ENCODE results near the gene WBP2. TPM values are rescaled to one million over a fixed set of nuclear protein-coding genes. Genes with fewer than 3 reads are reported as not detected.
A peak's percentile ranks its signal among the peaks of the same experiment; 100 is the strongest.

Gene WBP2
- total RNA-seq, 2 donors from 2014 or later: 74.3 to 82.7 TPM

DNA sequence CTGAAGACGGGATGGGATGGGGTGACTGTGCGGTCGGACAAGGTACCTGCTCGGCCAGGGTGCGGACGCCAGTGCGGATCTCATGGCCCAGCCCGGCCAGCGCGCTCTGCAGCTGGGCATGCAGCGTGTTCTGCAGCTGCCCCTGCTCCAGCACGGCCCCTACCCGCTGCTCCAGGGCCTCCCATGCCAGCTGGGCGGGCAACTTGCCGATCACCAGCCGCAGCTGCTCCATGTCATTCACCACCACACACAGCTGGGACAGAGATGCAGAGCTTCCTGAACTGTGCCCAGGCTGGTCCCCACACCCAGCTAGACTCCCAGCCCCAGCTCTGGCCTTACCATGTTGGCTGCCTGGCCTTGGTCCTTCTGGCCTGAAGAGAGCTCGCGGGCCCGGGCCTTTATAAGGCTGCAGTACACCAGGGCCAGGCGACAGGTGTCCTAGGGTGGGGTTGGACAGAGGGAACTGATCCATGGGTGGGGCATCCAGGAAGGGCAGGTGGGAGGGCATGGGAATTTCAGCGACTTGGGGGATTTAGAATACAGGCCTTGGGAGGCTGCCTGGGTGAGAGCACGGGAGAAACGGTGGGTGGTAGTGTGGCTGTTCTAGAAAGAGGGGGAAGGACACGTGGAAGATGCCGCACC is 20.7 kb downstream of the WBP2 start:
- Mint-ChIP-seq H3K4me3 (no peak overlapping the region), H3K4me1 (peaks cover 13% of the 10 kb centered on the region), H3K27ac (no peak overlapping the region), H3K9me3 (no peaks in the 10 kb centered on the region), H3K36me3 (ENCODE audit: low read depth) (no peaks in the 10 kb centered on the region), H3K27me3 (ENCODE audit: insufficient read depth) (no peaks in the 10 kb centered on the region)
- H3K4me3 ChIP-seq (ENCODE audit: low read length): no peak overlapping the region
- H3K9me3 ChIP-seq (ENCODE audit: control insufficient read depth, low read length): no peaks in the 10 kb centered on the region
- 95 to 99% methylated on average over 16 to 25 of the region's 25 CpGs for WGBS, 2 experiments (ENCODE audit: insufficient coverage in 1 of 2, insufficient read length in 1 of 2)
- H3K4me1 ChIP-seq (ENCODE audit: control insufficient read depth, insufficient read depth, low read length): no peaks in the 10 kb centered on the region
- no peaks in the 10 kb centered on the region for H3K36me3 ChIP-seq (ENCODE audit: control insufficient read depth, insufficient read depth, low read length)
- DNase-seq: no peak
- no peak overlapping the region for H3K9ac ChIP-seq (ENCODE audit: extremely low read depth, low read length, poor library complexity, severe bottlenecking)
- TF ChIP-seq, protein P1, sequence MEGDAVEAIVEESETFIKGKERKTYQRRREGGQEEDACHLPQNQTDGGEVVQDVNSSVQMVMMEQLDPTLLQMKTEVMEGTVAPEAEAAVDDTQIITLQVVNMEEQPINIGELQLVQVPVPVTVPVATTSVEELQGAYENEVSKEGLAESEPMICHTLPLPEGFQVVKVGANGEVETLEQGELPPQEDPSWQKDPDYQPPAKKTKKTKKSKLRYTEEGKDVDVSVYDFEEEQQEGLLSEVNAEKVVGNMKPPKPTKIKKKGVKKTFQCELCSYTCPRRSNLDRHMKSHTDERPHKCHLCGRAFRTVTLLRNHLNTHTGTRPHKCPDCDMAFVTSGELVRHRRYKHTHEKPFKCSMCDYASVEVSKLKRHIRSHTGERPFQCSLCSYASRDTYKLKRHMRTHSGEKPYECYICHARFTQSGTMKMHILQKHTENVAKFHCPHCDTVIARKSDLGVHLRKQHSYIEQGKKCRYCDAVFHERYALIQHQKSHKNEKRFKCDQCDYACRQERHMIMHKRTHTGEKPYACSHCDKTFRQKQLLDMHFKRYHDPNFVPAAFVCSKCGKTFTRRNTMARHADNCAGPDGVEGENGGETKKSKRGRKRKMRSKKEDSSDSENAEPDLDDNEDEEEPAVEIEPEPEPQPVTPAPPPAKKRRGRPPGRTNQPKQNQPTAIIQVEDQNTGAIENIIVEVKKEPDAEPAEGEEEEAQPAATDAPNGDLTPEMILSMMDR (conservative IDR thresholded peaks at IDR 0.05): no peak
- no peaks in the 10 kb centered on the region for H3K27me3 ChIP-seq (ENCODE audit: control insufficient read depth, insufficient read depth, low read length, poor library complexity, severe bottlenecking)
- H3K27ac ChIP-seq (ENCODE audit: low read depth, low read length): no peak overlapping the region

DNA sequence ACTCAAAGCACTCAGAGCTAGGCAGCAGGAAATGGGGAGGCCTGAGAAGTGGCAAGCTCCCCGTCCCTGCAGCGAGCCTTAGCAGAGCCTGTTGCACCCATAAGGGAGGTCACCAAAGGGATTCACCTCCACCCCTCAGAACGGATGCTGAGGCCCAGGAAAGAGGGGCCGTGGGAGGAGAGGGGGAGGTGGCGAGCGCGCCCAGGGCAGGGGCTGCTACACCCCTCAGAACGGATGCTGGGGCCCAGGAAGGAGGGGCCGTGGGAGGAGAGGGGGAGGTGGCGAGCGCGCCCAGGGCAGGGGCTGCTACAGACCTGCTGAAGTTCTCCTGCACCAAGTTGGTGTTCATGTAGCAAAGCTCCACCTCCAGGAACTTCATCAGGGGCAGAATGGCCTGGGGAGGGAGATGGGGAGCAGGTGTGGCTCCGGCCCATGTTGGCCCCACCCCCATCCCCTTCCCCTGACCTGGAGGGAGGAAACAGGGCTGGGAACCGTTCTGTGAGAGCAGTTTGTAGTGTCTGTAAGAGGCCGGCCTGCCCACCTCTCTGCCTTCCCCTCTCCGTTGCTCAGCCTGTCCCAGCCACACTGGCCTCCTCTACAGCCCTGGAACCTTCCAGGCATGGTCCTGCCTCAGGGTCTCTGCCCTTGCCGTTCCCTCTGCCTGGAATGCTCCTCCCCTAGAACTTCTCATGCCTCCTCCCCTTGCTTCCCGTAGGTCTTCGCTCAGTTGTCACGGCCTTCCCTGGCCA is 22.3 kb downstream of the WBP2 start:
- Histone ChIP-seq H3K4me1 (ENCODE audit: control insufficient read depth, insufficient read depth, low read length) (no peaks in the 10 kb centered on the region), H3K9me3 (ENCODE audit: control insufficient read depth, low read length) (no peaks in the 10 kb centered on the region), H3K27me3 (ENCODE audit: control insufficient read depth, insufficient read depth, low read length, poor library complexity, severe bottlenecking) (no peaks in the 10 kb centered on the region), H3K9ac (ENCODE audit: extremely low read depth, low read length, poor library complexity, severe bottlenecking) (no peak overlapping the region), H3K36me3 (ENCODE audit: control insufficient read depth, insufficient read depth, low read length) (no peaks in the 10 kb centered on the region), H3K27ac (ENCODE audit: low read depth, low read length) (no peak overlapping the region), H3K4me3 (ENCODE audit: low read length) (no peak overlapping the region)
- Mint-ChIP-seq H3K36me3 (ENCODE audit: low read depth) (no peaks in the 10 kb centered on the region), H3K9me3 (no peaks in the 10 kb centered on the region), H3K4me1 (peaks cover 14% of the 10 kb centered on the region), H3K4me3 (peak overlapping the region; percentile 12), H3K27me3 (ENCODE audit: insufficient read depth) (no peaks in the 10 kb centered on the region), H3K27ac (peak overlapping the region; percentile 66)
- 54 to 65% methylated on average over 9 to 18 of the region's 20 CpGs for WGBS, 2 experiments (ENCODE audit: insufficient coverage in 1 of 2, insufficient read length in 1 of 2)
- peak; percentile 94 for DNase-seq
- TF ChIP-seq, protein P1 (conservative IDR thresholded peaks at IDR 0.05): no peak

DNA sequence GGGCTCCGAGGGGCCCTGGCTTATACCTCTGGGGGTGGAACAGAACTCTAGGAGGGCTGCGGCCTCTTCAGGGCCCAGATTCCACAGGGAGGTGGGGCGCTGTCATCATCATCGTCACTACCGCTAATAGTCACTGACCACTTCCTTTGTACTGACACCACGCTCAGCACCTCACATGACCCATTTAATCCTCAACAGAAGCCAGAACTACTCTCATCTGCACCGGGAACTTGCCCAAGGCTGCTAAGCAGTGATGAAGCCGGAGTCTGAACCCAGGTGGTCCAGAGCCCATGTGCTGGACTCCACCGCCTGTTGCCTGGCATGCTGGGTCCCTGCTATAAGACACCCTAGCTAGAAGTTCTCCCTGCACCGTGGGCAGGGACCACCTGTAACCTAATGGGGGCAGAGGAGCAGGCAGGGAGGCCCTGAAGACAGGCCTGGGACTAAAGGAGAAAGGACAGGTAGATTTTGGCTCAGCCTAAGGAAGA is 22.9 kb downstream of the WBP2 start:
- WGBS, 2 experiments (ENCODE audit: insufficient coverage in 1 of 2, insufficient read length in 1 of 2): 88 to 94% methylated on average over 5 to 10 of the region's 10 CpGs
- H3K9ac ChIP-seq (ENCODE audit: extremely low read depth, low read length, poor library complexity, severe bottlenecking): no peak overlapping the region
- no peaks in the 10 kb centered on the region for H3K4me1 ChIP-seq (ENCODE audit: control insufficient read depth, insufficient read depth, low read length)
- no peaks in the 10 kb centered on the region for H3K36me3 ChIP-seq (ENCODE audit: control insufficient read depth, insufficient read depth, low read length)
- Mint-ChIP-seq H3K36me3 (ENCODE audit: low read depth) (no peaks in the 10 kb centered on the region), H3K4me1 (peaks cover 14% of the 10 kb centered on the region), H3K9me3 (no peaks in the 10 kb centered on the region), H3K27me3 (ENCODE audit: insufficient read depth) (no peaks in the 10 kb centered on the region), H3K27ac (peak overlapping the region; percentile 66), H3K4me3 (peak overlapping the region; percentile 12)
- no peak overlapping the region for H3K4me3 ChIP-seq (ENCODE audit: low read length)
- H3K27me3 ChIP-seq (ENCODE audit: control insufficient read depth, insufficient read depth, low read length, poor library complexity, severe bottlenecking): no peaks in the 10 kb centered on the region
- H3K27ac ChIP-seq (ENCODE audit: low read depth, low read length): no peak overlapping the region
- no peaks in the 10 kb centered on the region for H3K9me3 ChIP-seq (ENCODE audit: control insufficient read depth, low read length)
- TF ChIP-seq, protein P1 (conservative IDR thresholded peaks at IDR 0.05): no peak
- peak; percentile 70 for DNase-seq
